ENCODE results near the gene DSTN.

Gene DSTN

DNA sequence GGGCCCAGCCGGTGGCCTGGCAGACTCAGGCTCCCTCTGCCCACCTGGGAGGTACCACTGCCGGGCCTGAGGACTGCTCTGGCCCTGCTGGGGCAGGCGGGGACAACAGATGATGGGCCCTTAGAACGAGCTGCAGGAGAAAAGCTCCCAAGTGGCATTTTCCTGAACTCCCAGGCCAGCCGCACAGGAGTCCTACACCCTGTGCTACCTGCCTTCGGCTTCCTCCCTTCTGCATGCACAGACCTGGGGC is 41.3 kb downstream of the DSTN start:
- Histone ChIP-seq H3K4me3 (replicated peaks; ENCODE audit: insufficient read depth, low read length) (no peak overlapping the region), H3K27ac (replicated peaks) (0 out of 2 replicates have a peak overlapping the region, but pooled peaks have one; percentile 6), H3K27me3 (ENCODE audit: insufficient read depth, poor library complexity, severe bottlenecking) (no peaks in the 10 kb centered on the region)
- DNase-seq (ENCODE audit: low read depth in 1 of 2, low spot score in 1 of 2): no peak
- TF ChIP-seq, protein P1, sequence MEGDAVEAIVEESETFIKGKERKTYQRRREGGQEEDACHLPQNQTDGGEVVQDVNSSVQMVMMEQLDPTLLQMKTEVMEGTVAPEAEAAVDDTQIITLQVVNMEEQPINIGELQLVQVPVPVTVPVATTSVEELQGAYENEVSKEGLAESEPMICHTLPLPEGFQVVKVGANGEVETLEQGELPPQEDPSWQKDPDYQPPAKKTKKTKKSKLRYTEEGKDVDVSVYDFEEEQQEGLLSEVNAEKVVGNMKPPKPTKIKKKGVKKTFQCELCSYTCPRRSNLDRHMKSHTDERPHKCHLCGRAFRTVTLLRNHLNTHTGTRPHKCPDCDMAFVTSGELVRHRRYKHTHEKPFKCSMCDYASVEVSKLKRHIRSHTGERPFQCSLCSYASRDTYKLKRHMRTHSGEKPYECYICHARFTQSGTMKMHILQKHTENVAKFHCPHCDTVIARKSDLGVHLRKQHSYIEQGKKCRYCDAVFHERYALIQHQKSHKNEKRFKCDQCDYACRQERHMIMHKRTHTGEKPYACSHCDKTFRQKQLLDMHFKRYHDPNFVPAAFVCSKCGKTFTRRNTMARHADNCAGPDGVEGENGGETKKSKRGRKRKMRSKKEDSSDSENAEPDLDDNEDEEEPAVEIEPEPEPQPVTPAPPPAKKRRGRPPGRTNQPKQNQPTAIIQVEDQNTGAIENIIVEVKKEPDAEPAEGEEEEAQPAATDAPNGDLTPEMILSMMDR (IDR thresholded peaks at IDR 0.05; ENCODE audit: insufficient read depth, low read length): no peak
- no peak for TF ChIP-seq POLR2AphosphoS5 (IDR thresholded peaks at IDR 0.05; ENCODE audit: low read depth)
- no peak for TF ChIP-seq SPI1 (IDR thresholded peaks at IDR 0.05; ENCODE audit: borderline replicate concordance, low read depth)
- TF ChIP-seq GABPA (IDR thresholded peaks at IDR 0.05; ENCODE audit: low read depth): no peak
- TF ChIP-seq, protein P2, sequence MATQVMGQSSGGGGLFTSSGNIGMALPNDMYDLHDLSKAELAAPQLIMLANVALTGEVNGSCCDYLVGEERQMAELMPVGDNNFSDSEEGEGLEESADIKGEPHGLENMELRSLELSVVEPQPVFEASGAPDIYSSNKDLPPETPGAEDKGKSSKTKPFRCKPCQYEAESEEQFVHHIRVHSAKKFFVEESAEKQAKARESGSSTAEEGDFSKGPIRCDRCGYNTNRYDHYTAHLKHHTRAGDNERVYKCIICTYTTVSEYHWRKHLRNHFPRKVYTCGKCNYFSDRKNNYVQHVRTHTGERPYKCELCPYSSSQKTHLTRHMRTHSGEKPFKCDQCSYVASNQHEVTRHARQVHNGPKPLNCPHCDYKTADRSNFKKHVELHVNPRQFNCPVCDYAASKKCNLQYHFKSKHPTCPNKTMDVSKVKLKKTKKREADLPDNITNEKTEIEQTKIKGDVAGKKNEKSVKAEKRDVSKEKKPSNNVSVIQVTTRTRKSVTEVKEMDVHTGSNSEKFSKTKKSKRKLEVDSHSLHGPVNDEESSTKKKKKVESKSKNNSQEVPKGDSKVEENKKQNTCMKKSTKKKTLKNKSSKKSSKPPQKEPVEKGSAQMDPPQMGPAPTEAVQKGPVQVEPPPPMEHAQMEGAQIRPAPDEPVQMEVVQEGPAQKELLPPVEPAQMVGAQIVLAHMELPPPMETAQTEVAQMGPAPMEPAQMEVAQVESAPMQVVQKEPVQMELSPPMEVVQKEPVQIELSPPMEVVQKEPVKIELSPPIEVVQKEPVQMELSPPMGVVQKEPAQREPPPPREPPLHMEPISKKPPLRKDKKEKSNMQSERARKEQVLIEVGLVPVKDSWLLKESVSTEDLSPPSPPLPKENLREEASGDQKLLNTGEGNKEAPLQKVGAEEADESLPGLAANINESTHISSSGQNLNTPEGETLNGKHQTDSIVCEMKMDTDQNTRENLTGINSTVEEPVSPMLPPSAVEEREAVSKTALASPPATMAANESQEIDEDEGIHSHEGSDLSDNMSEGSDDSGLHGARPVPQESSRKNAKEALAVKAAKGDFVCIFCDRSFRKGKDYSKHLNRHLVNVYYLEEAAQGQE (IDR thresholded peaks at IDR 0.05; ENCODE audit: insufficient replicate concordance, low read depth): no peak

DNA sequence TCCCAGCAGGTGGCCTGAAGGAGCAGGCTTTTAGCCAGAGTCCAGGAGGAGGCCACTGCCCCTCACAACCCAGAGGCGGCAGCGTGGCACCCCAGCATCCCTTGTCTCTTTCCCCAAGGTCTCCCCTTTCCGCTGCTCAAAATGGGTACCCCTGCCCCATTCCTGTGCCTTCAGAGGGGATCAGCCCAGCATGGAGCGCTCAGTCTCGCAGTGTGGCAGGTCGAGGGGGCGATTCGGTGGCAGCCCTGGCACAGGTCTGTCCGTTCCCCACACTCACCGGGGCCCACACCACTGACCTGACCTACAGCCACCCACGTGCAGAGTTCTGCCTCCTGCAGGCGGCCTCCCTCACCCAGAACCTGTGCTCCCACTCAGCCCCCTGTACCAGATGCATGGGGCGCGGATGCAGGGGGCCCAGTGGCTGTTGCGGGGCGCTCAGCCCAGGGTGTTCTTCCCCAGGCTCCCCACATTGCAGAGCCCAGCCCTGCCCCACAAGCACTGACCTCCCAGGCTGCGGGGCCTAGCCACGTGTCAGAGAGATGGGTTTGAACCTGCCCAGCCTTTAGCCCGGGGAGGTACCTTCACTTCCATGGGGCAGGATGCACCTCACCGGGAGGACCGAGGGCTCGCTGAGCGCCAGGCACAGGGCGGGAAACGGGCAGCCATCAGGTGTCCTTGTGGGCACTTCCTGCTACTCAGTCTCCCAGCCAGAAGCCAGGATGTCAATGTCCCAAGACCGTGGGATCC is 41.8 kb downstream of the DSTN start:
- H3K27ac ChIP-seq (replicated peaks): peak overlapping the region; percentile 44
- H3K27me3 ChIP-seq (ENCODE audit: insufficient read depth, poor library complexity, severe bottlenecking): no peaks in the 10 kb centered on the region
- H3K4me3 ChIP-seq (replicated peaks; ENCODE audit: insufficient read depth, low read length): no peak overlapping the region
- TF ChIP-seq, protein P1 (IDR thresholded peaks at IDR 0.05; ENCODE audit: insufficient read depth, low read length): no peak
- TF ChIP-seq, protein P2 (IDR thresholded peaks at IDR 0.05; ENCODE audit: insufficient replicate concordance, low read depth): no peak
- TF ChIP-seq SPI1 (IDR thresholded peaks at IDR 0.05; ENCODE audit: borderline replicate concordance, low read depth) (no peak), GABPA (IDR thresholded peaks at IDR 0.05; ENCODE audit: low read depth) (no peak), POLR2AphosphoS5 (IDR thresholded peaks at IDR 0.05; ENCODE audit: low read depth) (no peak)
- DNase-seq (ENCODE audit: low read depth in 1 of 2, low spot score in 1 of 2): no peak

DNA sequence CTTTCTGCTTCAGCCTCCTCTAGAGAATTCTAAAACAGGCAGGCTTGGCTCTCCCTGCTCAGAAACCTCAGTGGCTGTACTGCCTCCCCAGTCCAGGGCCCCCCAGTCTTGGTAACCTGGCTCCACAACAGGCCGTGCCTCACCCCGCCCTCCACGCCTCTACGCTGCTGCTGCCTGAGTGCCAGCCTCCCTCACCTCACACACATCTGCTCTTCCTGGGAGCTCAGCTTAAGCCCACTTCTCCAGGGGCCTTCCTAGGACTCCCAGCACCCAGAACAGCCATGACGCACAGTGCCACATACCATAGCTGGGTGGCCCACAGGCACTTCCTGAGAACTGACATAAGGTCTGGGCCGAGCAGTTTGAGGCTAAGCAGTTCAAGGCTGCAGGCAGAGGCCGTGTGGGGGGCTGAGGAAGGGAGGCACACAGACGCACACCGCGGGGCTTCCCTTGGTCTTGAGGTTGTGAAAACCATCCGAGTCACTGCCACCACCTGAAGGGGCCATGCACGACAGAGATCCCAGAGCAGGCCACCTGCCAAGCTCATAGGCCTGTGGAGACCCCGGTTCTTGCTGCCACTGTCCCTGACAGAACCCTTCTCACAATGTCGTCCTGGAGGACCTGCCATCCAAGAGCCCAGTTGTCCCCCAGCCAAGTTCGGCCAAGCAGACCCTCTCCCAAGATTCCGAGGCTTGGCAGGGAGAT is 42.6 kb downstream of the DSTN start:
- H3K27ac ChIP-seq (replicated peaks): peak overlapping the region; percentile 44
- no peak for DNase-seq (ENCODE audit: low read depth in 1 of 2, low spot score in 1 of 2)
- TF ChIP-seq POLR2AphosphoS5 (IDR thresholded peaks at IDR 0.05; ENCODE audit: low read depth) (peak; percentile 28), GABPA (IDR thresholded peaks at IDR 0.05; ENCODE audit: low read depth) (no peak)
- H3K27me3 ChIP-seq (ENCODE audit: insufficient read depth, poor library complexity, severe bottlenecking): no peaks in the 10 kb centered on the region
- no peak overlapping the region for H3K4me3 ChIP-seq (replicated peaks; ENCODE audit: insufficient read depth, low read length)

DNA sequence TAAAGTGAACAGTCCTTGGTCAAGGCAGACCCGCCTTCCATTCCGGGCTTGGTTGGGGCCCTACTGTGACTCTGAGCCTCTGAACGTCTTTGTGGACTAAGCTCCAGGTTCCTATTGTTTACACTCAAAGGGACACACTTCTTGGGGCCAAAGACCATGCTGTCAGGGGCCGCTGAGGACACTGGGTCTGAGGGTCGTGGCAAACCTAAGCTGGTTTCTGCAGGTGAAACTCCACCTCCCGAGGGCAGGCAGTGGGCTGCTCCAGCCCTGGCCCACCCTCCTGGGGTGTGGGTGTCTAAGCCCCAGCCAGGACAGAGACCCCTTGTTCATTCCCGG is 43.1 kb downstream of the DSTN start:
- Histone ChIP-seq H3K27me3 (ENCODE audit: insufficient read depth, poor library complexity, severe bottlenecking) (no peaks in the 10 kb centered on the region), H3K4me3 (replicated peaks; ENCODE audit: insufficient read depth, low read length) (no peak overlapping the region), H3K27ac (replicated peaks) (peak overlapping the region; percentile 44)
- no peak for DNase-seq (ENCODE audit: low read depth in 1 of 2, low spot score in 1 of 2)
- TF ChIP-seq, protein P1 (IDR thresholded peaks at IDR 0.05; ENCODE audit: insufficient read depth, low read length): no peak
- TF ChIP-seq GABPA (IDR thresholded peaks at IDR 0.05; ENCODE audit: low read depth): no peak
- no peak for TF ChIP-seq SPI1 (IDR thresholded peaks at IDR 0.05; ENCODE audit: borderline replicate concordance, low read depth)
- no peak for TF ChIP-seq POLR2AphosphoS5 (IDR thresholded peaks at IDR 0.05; ENCODE audit: low read depth)
- TF ChIP-seq, protein P2 (IDR thresholded peaks at IDR 0.05; ENCODE audit: insufficient replicate concordance, low read depth): no peak

All from HL-60 (cell line).